H9 (cell line): ENCODE results near the gene GADD45A. TPM values are rescaled to one million over a fixed set of nuclear protein-coding genes. Genes with fewer than 3 reads are reported as not detected.

ENCODE experiments used
- DNase-seq: peaks from one replicate; pipeline ENCODE4 v3.0.0-alpha.2; 2017
- H2AFZ ChIP-seq: one replicate; pipeline ENCODE4 v1.6.1; 2013; ENCODE audit warnings: mild to moderate bottlenecking, low read length, control low read depth, moderate library complexity
- H2AK5ac ChIP-seq: 2 replicates; pipeline ENCODE4 v1.6.1; 2013; ENCODE audit warnings: low read length, control low read depth, mixed read lengths; ENCODE audit not compliant: insufficient read length
- H2BK120ac ChIP-seq: one replicate; pipeline ENCODE4 v1.6.1; 2013; ENCODE audit warnings: low read depth, mild to moderate bottlenecking, low read length, control low read depth, inconsistent platforms; ENCODE audit not compliant: poor library complexity, severe bottlenecking
- H2BK12ac ChIP-seq: 2 replicates; pipeline ENCODE4 v1.6.1; 2013; ENCODE audit warnings: low read length, control low read depth, mixed read lengths, low read depth; ENCODE audit not compliant: insufficient read length
- H2BK15ac ChIP-seq: 2 replicates; pipeline ENCODE4 v1.6.1; 2013; ENCODE audit warnings: low read depth, low read length, control low read depth
- H2BK20ac ChIP-seq: one replicate; pipeline ENCODE4 v1.6.1; 2013; ENCODE audit warnings: low read depth, mild to moderate bottlenecking, low read length, control low read depth, inconsistent platforms; ENCODE audit not compliant: poor library complexity, severe bottlenecking
- H2BK5ac ChIP-seq: 2 replicates; pipeline ENCODE4 v1.6.1; 2013; ENCODE audit warnings: low read length, control low read depth, mixed read lengths; ENCODE audit not compliant: insufficient read length
- H3K14ac ChIP-seq: 2 replicates; pipeline ENCODE4 v1.6.1; 2013; ENCODE audit warnings: low read length, control low read depth; ENCODE audit not compliant: insufficient read depth
- H3K18ac ChIP-seq: 2 replicates; pipeline ENCODE4 v1.6.1; 2013; ENCODE audit warnings: low read depth, mild to moderate bottlenecking, mixed read lengths, low read length, control low read depth; ENCODE audit not compliant: insufficient read length
- H3K23ac ChIP-seq: 2 replicates; pipeline ENCODE4 v1.6.1; 2013; ENCODE audit warnings: low read length, control low read depth, mixed read lengths, low read depth; ENCODE audit not compliant: insufficient read length
- H3K23me2 ChIP-seq: 2 replicates; pipeline ENCODE4 v1.6.1; 2013; ENCODE audit warnings: low read depth, mild to moderate bottlenecking, mixed read lengths, low read length, control low read depth; ENCODE audit not compliant: insufficient read length, poor library complexity, severe bottlenecking
- H3K27ac ChIP-seq: 2 replicates; pipeline ENCODE4 v1.5.1; 2013; ENCODE audit warnings: low read length, control low read depth, mixed read lengths, low read depth; ENCODE audit not compliant: insufficient read length
- H3K27me3 ChIP-seq: 2 replicates; pipeline ENCODE4 v1.6.1; 2013; ENCODE audit warnings: low read length, control low read depth, inconsistent platforms; ENCODE audit not compliant: insufficient read depth
- H3K4ac ChIP-seq: 2 replicates; pipeline ENCODE4 v1.6.1; 2013; ENCODE audit warnings: low read depth, mild to moderate bottlenecking, control low read depth, inconsistent platforms, low read length, moderate library complexity
- H3K4me1 ChIP-seq: 2 replicates; pipeline ENCODE4 v1.6.1; 2013; ENCODE audit warnings: low read length, control low read depth, inconsistent platforms; ENCODE audit not compliant: insufficient read depth
- H3K4me2 ChIP-seq: 2 replicates; pipeline ENCODE4 v1.6.1; 2013; ENCODE audit warnings: low read length, control low read depth, mixed read lengths; ENCODE audit not compliant: insufficient read length, insufficient read depth
- H3K56ac ChIP-seq: 2 replicates; pipeline ENCODE4 v1.6.1; 2013; ENCODE audit warnings: low read depth, mild to moderate bottlenecking, mixed read lengths, low read length, control low read depth; ENCODE audit not compliant: insufficient read length
- H3K79me1 ChIP-seq: 2 replicates; pipeline ENCODE4 v1.6.1; 2013; ENCODE audit warnings: low read depth, mild to moderate bottlenecking, moderate library complexity, low read length, control low read depth, inconsistent platforms; ENCODE audit not compliant: insufficient read depth, poor library complexity, severe bottlenecking
- H3K79me2 ChIP-seq: 2 replicates; pipeline ENCODE4 v1.6.1; 2013; ENCODE audit warnings: low read length, control low read depth, inconsistent platforms; ENCODE audit not compliant: insufficient read depth
- H3K9ac ChIP-seq: 2 replicates; pipeline ENCODE4 v1.6.1; 2013; ENCODE audit warnings: low read length, control low read depth, mixed read lengths; ENCODE audit not compliant: insufficient read length; ENCODE audit errors: extremely low read depth
- H3K9me3 ChIP-seq: one replicate; pipeline ENCODE4 v1.6.1; 2013; ENCODE audit warnings: low read depth, low read length, inconsistent platforms; ENCODE audit not compliant: control insufficient read depth
- H3T11ph ChIP-seq: one replicate; pipeline ENCODE4 v1.6.1; 2013; ENCODE audit warnings: mild to moderate bottlenecking, low read length, control low read depth, inconsistent platforms
- H4K20me1 ChIP-seq: one replicate; pipeline ENCODE4 v1.6.1; 2013; ENCODE audit not compliant: control insufficient read depth, insufficient read length, insufficient read depth
- H4K5ac ChIP-seq: 2 replicates; pipeline ENCODE4 v1.6.1; 2013; ENCODE audit warnings: low read depth, mild to moderate bottlenecking, mixed read lengths, low read length, control low read depth; ENCODE audit not compliant: insufficient read length
- H4K8ac ChIP-seq: replicated peaks from 2 replicates; pipeline ENCODE4 v1.6.1; 2013; ENCODE audit warnings: low read length, control low read depth, mixed read lengths, low read depth; ENCODE audit not compliant: insufficient read length
- H4K91ac ChIP-seq: 2 replicates; pipeline ENCODE4 v1.6.1; 2013; ENCODE audit warnings: low read depth, mild to moderate bottlenecking, moderate library complexity, mixed read lengths, low read length, control low read depth; ENCODE audit not compliant: insufficient read length
- H3K27ac Mint-ChIP-seq, 3 experiments: 2 replicates in 2 of 3; 3 replicates in 1 of 3; pipeline ENCODE4 v1.8.0; 2020 to 2021; ENCODE audit warnings: mixed read lengths in 3 of 3, mild to moderate bottlenecking in 1 of 3, moderate library complexity in 1 of 3
- H3K27me3 Mint-ChIP-seq: 2 replicates; pipeline ENCODE4 v1.8.0; 2021; ENCODE audit warnings: low read depth, mild to moderate bottlenecking, moderate library complexity, mixed read lengths
- H3K36me3 Mint-ChIP-seq, 3 experiments: 2 replicates in 2 of 3; 3 replicates in 1 of 3; pipeline ENCODE4 v1.8.0; 2020 to 2021; ENCODE audit warnings: low read depth in 3 of 3, mixed read lengths in 3 of 3; ENCODE audit not compliant: insufficient read depth in 1 of 3
- H3K4me1 Mint-ChIP-seq, 2 experiments: 2 replicates each; pipeline ENCODE4 v1.8.0; 2020; ENCODE audit warnings: mixed read lengths in 2 of 2
- H3K4me3 Mint-ChIP-seq, 2 experiments: 2 replicates in 1 of 2; 3 replicates in 1 of 2; pipeline ENCODE4 v1.8.0; 2020 to 2021; ENCODE audit warnings: mild to moderate bottlenecking in 2 of 2, mixed read lengths in 2 of 2, moderate library complexity in 1 of 2
- H3K9me3 Mint-ChIP-seq, 2 experiments: 2 replicates in 1 of 2; 3 replicates in 1 of 2; pipeline ENCODE4 v1.8.0; 2020; ENCODE audit warnings: mild to moderate bottlenecking in 2 of 2, mixed read lengths in 2 of 2, moderate library complexity in 1 of 2
- total RNA-seq: library from RNA; stranded (reverse); gene quantifications from 2 replicates; pipeline ENCODE4 v1.2.1, GENCODE V29; 2021
- TF ChIP-seq, protein P1 (sequence below): fragments of 200-600 bp; sonication (generic); conservative IDR thresholded peaks from 3 replicates; pipeline ENCODE4 v1.8.0; 2021; ENCODE audit warnings: antibody characterized with exemption, mild to moderate bottlenecking

GADD45A gene
- total RNA-seq, 1 experiment from 2014 or later, result 22.8 TPM

DNA sequence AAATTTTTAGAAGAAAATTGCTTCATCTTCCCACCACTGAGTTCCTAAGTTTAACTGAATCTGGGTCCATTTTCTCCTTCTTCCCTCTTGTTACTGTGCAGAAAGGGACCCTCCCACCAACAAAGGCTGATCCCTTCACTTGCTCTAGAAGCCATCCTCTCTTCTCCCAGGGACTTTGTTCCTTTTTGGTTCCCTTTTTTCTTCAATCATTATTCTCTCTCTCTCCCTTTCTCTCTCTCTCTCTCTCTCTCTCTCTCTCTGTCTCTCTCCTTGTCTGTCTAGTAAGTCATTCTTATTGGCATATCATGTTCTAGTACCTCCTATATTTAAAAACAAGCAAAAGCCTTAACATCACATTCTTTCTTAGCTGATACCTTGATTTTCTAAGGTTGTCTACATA, 31.7 kb upstream of the GADD45A start:
- Histone ChIP-seq H2BK120ac (no peak overlapping the region), H3K14ac (no peak overlapping the region), H3K56ac (no peak overlapping the region), H4K8ac (no peak overlapping the region), H3K27ac (no peak overlapping the region), H3K9me3 (no peaks in the 10 kb centered on the region), H3K4me2 (no peak overlapping the region), H2BK20ac (no peak overlapping the region), H3K4ac (no peak overlapping the region), H4K20me1 (no peaks in the 10 kb centered on the region), H2BK5ac (no peak overlapping the region), H2AFZ (no peak overlapping the region), H3K79me2 (no peaks in the 10 kb centered on the region), H2BK12ac (no peak overlapping the region), H2BK15ac (no peak overlapping the region), H3K18ac (no peak overlapping the region), H3K79me1 (no peaks in the 10 kb centered on the region), H3K9ac (no peak overlapping the region), H3K23me2 (no peaks in the 10 kb centered on the region), H4K5ac (no peak overlapping the region), H3K4me1 (no peaks in the 10 kb centered on the region; the same call in 1 of the 2 replicates), H4K91ac (no peak overlapping the region), H3K27me3 (no peaks in the 10 kb centered on the region), H3T11ph (no peak overlapping the region), H3K23ac (no peak overlapping the region), H2AK5ac (no peak overlapping the region)
- Mint-ChIP-seq H3K27me3 (no peaks in the 10 kb centered on the region), H3K4me1 (peaks cover 13 to 14% of the 10 kb centered on the region in 2 experiments), H3K36me3 (no peaks in the 10 kb centered on the region), H3K4me3 (no peak overlapping the region), H3K27ac (no peak overlapping the region), H3K9me3 (peaks cover 0 to 2% of the 10 kb centered on the region in 2 experiments; a peak in 1 of 5 replicates)
- TF ChIP-seq, protein P1, sequence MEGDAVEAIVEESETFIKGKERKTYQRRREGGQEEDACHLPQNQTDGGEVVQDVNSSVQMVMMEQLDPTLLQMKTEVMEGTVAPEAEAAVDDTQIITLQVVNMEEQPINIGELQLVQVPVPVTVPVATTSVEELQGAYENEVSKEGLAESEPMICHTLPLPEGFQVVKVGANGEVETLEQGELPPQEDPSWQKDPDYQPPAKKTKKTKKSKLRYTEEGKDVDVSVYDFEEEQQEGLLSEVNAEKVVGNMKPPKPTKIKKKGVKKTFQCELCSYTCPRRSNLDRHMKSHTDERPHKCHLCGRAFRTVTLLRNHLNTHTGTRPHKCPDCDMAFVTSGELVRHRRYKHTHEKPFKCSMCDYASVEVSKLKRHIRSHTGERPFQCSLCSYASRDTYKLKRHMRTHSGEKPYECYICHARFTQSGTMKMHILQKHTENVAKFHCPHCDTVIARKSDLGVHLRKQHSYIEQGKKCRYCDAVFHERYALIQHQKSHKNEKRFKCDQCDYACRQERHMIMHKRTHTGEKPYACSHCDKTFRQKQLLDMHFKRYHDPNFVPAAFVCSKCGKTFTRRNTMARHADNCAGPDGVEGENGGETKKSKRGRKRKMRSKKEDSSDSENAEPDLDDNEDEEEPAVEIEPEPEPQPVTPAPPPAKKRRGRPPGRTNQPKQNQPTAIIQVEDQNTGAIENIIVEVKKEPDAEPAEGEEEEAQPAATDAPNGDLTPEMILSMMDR, result no peak
- no peak for DNase-seq
